ENCODE results near the gene GIMAP5.

Gene GIMAP5

GRCh38 chr7:150737265-150738055, at the start of gene GIMAP5:
Gene GIMAP5 (plus strand): TSS chr7:150737418. CDS start chr7:150740885, 3,467 bp downstream.
- no peak for DNase-seq (ENCODE audit: low read depth in 3 of 3)

DNA sequence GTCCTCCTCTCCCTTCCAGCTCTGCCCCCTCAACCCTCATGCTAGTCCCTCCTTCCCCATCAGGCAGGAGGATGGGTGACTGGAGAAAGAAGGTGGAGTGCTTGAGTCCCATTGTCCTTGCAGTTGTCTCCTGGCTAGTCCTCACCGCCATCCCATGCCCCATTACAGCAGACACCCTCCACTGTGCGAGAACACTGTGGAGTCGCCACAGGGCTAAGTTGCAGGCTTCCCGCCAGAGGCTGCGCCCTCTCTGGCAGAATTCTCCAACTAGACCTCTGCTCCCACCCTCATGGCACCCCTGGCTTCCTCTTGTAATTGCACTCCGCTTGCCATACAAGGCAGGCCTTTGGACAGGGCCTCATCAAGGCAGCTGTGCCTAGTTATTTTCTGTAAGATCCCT, 48.6 kb upstream of the GIMAP5 start:
- DNase-seq (ENCODE audit: low read depth in 3 of 3): no peak

DNA sequence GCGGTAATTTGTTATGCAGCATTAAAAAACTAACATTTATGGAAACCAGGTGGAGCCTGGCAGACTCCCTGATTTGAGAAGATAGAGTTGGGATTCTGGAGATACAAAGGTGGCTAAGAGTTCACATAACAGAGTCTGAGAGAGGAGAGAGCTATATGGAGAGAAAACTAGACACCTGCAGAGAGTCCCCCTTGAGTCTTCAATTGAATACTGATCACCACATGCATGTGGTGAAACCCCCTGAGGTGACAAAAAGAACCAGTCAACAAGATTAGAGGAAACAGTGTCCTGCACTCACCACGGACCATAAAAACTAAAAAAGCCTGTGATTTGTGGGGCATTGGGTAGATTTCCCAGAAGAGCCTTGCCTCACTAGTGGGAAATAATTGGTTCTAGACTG, 41.6 kb upstream of the GIMAP5 start:
- DNase-seq (ENCODE audit: low read depth in 3 of 3): no peak

- no peak for DNase-seq (ENCODE audit: low read depth in 3 of 3)
Measured at GRCh38 chr7:150703209-150703608, 34.0 kb upstream of the GIMAP5 start.

DNA sequence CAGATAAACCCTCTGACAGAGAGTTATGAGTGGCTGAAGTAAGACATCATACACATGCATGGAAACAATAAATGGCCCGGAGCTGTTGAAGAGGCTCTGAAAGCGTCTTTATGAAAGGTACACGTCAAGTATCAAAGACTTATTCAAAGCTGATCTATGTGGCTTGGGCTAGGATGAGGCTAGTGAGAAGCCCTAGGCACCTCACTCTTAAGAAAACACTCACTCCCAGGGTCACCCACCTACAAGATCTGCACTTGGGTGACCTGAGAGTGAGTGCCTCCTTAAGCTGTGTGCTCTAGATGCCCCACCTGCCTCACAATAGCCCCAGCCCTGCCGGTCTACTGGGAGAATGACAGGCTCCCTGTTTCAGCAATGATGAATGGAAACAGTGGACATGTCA, 21.9 kb upstream of the GIMAP5 start:
- DNase-seq (ENCODE audit: low read depth in 3 of 3): no peak

GRCh38 chr7:150715738-150716137, 21.5 kb upstream of the GIMAP5 start:
- DNase-seq (ENCODE audit: low read depth in 3 of 3): no peak

GRCh38 chr7:150716368-150716767, 20.9 kb upstream of the GIMAP5 start, which contains the start of gene GIMAP1:
Gene GIMAP1 (plus strand): TSS chr7:150716613. CDS start chr7:150719048, 2,435 bp downstream.
- peak in 1 of 3 donors; percentile 52 for DNase-seq (ENCODE audit: low read depth in 3 of 3)

DNA sequence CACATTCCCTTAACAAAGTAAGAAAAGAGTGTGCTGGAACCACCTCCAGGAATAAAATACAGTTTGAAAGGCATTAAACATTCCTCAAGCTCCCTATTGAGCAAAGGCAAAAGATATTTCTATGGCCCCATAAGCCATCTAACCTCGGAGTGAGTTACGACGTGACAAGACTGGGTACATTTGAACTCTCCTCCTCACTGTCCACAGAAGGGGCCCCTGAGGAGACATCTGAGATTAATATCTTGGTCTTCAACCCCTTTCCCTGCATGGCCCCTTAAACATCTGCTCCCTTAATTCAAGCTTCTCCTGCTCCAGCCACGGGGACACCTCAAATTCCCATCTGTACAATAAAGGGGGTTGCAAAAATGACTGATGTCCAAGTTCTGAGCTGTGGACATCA, 20.3 kb upstream of the GIMAP5 start:
- no peak for DNase-seq (ENCODE audit: low read depth in 3 of 3)

- no peak for DNase-seq (ENCODE audit: low read depth in 3 of 3)
Measured at GRCh38 chr7:150717814-150718420, 19.3 kb upstream of the GIMAP5 start.

- DNase-seq (ENCODE audit: low read depth in 3 of 3): no peak
Measured at GRCh38 chr7:150719436-150719835, 17.8 kb upstream of the GIMAP5 start.

DNA sequence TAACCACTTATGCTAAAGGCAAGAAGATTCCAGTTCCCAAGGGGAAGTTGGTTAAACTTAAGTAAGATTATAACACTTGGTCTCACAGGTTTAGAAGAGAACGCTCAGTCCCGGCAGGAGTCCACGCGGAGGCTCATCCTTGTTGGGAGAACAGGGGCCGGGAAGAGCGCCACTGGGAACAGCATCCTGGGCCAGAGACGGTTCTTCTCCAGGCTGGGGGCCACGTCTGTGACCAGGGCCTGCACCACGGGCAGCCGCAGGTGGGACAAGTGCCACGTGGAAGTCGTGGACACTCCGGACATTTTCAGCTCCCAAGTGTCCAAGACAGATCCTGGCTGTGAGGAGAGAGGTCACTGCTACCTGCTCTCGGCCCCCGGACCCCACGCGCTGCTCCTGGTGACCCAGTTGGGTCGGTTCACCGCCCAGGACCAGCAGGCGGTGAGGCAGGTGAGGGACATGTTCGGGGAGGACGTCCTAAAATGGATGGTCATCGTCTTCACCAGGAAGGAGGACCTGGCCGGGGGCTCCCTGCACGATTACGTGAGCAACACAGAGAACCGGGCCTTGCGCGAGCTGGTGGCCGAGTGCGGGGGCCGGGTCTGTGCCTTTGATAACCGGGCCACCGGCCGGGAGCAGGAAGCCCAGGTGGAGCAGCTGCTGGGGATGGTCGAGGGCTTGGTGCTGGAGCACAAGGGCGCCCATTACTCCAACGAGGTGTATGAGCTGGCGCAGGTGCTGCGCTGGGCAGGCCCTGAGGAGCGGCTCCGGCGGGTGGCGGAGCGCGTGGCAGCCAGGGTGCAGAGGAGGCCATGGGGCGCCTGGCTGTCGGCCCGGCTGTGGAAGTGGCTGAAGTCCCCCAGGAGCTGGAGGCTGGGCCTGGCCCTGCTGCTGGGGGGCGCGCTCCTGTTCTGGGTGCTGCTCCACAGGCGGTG, 17.0 kb upstream of the GIMAP5 start:
- no peak for DNase-seq (ENCODE audit: low read depth in 3 of 3)

GRCh38 chr7:150721970-150722373, 15.2 kb upstream of the GIMAP5 start:
- no peak for DNase-seq (ENCODE audit: low read depth in 3 of 3)

DNA sequence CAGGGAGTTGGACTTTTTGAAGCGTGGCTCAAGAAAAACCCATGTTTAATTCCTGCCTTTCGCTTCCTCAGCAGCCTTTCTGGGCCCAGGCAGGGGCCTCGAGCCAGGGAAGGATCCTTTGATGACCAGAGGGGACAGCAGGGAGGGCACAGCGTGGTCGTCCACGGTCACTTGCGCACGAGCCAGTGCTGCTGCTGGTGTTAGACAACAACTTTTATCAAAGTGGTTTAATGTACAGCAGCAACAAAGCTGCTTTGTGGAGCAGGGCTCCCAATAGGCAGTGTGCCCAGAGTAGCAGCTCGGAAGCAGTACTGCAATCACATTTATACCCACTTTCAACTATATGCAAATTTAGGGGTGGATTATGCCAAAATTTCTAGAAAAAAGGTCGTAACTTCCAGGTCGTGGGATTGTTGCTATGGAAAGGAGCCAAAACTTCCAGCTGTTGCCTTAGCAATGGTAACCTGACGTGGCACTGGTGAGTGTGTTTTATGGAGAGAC, 14.7 kb upstream of the GIMAP5 start:
- no peak for DNase-seq (ENCODE audit: low read depth in 3 of 3)

DNA sequence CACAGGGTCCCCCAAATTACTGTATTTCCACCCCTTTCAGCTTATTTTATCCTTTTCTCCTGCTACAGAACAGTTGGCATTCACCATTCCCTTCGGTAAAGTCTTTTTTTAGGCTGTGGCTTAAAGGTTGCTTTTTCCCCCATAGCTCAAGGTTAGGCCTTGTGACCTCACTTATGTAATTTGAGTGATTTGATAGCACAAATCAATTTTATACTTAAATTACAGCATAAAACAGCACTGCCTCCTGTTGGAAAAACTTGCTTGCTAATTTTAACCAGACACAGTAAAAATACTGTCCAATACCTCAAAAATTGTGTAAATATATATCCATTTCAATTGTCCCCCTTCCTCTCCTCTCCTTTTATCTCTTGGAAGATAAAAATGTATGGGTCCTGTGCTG, 13.8 kb upstream of the GIMAP5 start:
- no peak for DNase-seq (ENCODE audit: low read depth in 3 of 3)

- DNase-seq (ENCODE audit: low read depth in 3 of 3): no peak
Measured at GRCh38 chr7:150727381-150727780, 9.8 kb upstream of the GIMAP5 start.

GRCh38 chr7:150728011-150728410, 9.2 kb upstream of the GIMAP5 start:
- DNase-seq (ENCODE audit: low read depth in 3 of 3): no peak

DNA sequence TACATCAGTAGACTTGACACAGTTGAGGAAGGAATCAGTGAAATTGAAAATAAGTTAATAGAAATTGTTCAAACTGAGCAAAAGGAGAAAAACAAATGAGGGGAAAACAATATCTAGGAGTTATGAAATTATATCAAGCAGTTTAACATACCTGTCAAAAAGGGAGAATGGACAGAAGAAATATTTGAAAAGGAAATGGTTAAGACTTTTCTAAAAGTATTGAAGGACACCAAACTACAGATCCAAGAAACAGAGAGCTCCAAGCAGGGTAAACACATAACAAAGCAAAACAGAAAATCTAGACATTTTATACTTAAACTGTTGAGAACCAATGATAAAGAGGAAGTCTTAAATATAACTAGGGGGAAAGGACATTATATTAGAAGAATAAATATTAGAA, 8.6 kb upstream of the GIMAP5 start:
- no peak for DNase-seq (ENCODE audit: low read depth in 3 of 3)

DNA sequence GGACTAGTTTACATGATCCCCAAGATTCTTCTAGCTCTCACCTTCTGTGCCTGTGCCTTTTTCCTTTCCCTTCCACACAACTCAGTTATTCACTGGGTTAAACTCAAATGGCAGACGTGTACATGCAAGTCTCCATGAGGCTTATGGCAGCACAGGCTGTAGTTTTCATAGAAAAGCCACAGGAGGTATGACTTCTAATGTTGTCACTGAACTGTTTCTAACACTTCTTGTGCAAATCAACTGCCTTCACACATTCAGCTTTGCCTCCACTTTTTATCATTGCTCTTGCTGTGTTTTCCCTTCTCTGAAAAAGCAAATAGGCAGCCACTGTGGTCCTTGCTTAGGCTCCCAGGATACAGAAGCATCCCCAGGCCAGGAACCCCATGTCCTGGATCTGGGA, 5.3 kb upstream of the GIMAP5 start:
- DNase-seq (ENCODE audit: low read depth in 3 of 3): no peak

DNA sequence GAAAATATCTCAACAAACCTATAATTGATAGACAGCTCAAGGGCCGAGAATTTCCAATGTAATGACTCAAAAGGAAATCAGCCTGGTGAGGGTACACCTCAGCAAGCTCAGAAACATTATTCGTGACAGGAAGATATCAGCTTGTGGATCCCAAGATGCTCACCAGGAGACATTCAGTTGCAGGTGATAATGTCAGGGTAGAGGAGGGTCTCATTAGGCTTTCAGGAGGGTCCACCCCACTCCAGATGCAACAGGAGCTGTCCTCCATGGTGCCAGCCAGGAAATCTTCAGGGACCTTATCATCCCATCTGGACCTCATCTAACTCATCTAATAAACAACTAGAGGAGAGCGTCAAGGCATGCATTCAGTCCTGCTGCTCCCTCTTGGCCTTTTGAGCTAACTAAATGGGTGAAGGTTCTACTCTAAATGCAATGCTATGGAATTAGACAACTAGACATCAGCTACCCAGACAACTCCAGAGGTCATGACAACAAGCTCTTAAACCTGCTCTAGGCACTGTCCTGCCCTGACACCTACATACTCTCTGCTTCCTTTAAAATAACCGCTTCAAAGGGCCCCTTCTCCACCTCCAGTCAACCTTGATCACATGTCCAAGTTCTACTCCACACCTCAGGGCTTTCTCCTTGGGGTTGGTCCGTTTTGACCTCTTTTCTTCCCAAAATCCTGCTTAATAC, 4.3 kb upstream of the GIMAP5 start:
- DNase-seq (ENCODE audit: low read depth in 3 of 3): no peak

DNA sequence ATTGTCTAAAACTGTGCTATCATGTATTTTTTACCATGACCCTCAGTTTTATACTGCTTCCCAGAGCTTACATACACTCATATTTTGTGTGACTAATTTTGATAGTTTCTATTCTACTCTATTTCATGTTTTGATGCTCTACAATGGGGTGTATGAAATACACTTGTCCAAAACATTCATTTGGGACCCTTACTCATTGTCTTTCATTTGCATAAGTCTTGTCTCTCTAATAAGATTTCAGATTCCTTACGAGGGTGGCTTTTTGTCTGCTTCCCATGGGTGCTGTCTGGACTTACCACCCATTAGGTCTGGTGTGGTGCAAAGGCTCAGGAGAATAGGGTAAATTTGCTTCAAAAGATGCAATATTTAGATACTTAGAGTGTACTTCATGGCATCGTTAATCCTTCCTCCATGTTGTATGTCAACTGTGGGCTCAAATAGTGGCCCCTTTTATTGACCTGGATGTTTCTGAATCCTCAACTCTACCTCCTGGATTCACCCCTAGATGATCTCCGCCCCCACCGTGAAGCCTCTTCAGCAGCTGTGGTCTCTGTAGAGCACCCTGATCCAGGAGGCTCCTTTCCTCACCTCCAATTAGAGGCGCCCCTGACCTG, 3.6 kb upstream of the GIMAP5 start:
- DNase-seq (ENCODE audit: low read depth in 3 of 3): no peak

DNA sequence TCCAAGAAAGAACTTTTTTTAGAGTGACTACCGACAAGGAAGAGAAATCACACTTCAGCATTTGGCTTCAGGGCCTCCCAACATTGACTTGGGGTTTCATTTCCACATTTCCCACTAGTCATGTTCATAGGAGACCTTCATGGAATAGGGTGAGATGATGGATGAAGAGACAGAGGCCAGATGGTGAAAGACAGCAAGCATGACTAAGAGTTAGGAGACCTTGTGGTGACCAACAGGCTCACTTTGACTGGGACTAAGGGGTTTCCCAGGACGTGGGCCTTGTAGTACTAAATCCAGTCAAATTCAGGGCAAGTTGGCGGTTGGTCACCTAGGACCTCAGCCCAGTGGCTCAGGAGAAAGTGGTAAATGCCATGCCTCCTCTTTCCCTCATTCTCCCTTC, 3.0 kb upstream of the GIMAP5 start:
- no peak for DNase-seq (ENCODE audit: low read depth in 3 of 3)

All from stimulated activated CD4-positive, alpha-beta T cell treated with anti-CD3 and anti-CD28 coated beads, TNF-alpha, amount 100 ng/mL, for 48 hours (primary cell).